ENCODE results near the gene CAMTA1.

The CAMTA1 gene

DNA sequence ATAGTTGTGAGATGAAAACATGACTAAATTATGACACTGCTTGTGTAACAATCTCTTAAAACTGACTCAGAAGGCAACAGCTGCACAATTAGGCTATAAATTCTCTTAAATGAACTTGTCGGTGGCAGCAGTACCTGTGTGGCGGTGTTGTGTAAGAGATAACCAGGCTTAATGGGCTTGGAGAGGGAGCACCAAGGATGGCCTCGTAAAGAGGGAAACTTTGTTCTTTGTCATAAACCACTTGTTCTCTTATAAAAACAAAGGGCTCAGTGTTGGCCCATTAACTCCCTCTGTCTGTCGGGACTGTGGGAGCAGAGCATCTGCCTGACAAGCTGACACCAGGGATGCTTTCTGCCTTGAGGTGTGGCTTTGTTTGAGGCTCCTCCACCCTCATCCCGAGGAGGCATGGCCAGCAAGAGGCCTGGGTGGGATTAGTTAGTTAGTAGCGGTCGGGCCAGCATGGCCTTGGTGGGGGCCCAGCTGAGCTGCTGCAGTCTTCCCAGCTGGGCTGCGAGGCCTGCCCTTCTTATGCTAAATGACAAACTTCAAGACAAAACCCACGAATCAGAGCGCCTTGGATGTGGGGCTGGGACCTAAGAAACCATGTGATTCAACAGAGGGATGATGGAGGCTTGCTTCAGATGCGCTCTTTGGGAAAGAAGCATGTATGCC lies 171.4 kb downstream of the CAMTA1 start:
- H3K27ac ChIP-seq (ENCODE audit: low read length), result no peak overlapping the region
- H3K9me3 ChIP-seq (ENCODE audit: control insufficient read depth in 1 of 2, low read length in 2 of 2), result no peaks in the 10 kb centered on the region
- no peak overlapping the region for H3K4me3 ChIP-seq (ENCODE audit: low read depth in 1 of 2, low read length in 2 of 2)
- H3K4me1 ChIP-seq (ENCODE audit: control insufficient read depth in 1 of 2, insufficient read depth in 2 of 2, low read length in 2 of 2), result peaks cover 0 to 9% of the 10 kb centered on the region in 2 donors
- no peaks in the 10 kb centered on the region for H3K36me3 ChIP-seq (ENCODE audit: control insufficient read depth in 1 of 2, insufficient read depth in 2 of 2, low read length in 2 of 2)
- H3K27me3 ChIP-seq (ENCODE audit: low read depth, low read length), result no peaks in the 10 kb centered on the region

DNA sequence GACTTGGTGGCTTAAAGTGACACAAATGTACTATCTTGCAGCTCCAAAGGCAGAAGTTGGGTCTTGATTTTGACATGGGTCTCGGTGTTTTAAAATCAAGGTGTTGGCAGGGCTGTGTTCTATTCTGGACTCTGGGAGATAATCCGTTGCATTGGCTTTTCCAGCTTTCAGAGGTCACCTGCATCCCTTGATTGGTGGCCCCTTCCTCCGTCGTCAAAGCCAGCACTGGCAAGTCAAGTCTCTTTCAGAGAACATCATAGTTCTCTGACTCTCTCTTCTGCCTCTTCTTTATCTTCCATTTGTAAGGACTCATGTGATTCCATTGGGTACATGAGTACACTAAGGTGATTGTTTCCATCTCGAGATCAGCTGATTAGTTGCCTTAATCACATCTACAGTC lies 172.1 kb downstream of the CAMTA1 start:
- H3K36me3 ChIP-seq (ENCODE audit: control insufficient read depth in 1 of 2, insufficient read depth in 2 of 2, low read length in 2 of 2), result no peaks in the 10 kb centered on the region
- H3K9me3 ChIP-seq (ENCODE audit: control insufficient read depth in 1 of 2, low read length in 2 of 2), result no peaks in the 10 kb centered on the region
- H3K4me1 ChIP-seq (ENCODE audit: control insufficient read depth in 1 of 2, insufficient read depth in 2 of 2, low read length in 2 of 2), result peaks cover 0 to 9% of the 10 kb centered on the region in 2 donors
- H3K27me3 ChIP-seq (ENCODE audit: low read depth, low read length), result no peaks in the 10 kb centered on the region
- H3K4me3 ChIP-seq (ENCODE audit: low read depth in 1 of 2, low read length in 2 of 2), result no peak overlapping the region
- no peak overlapping the region for H3K27ac ChIP-seq (ENCODE audit: low read length)

DNA sequence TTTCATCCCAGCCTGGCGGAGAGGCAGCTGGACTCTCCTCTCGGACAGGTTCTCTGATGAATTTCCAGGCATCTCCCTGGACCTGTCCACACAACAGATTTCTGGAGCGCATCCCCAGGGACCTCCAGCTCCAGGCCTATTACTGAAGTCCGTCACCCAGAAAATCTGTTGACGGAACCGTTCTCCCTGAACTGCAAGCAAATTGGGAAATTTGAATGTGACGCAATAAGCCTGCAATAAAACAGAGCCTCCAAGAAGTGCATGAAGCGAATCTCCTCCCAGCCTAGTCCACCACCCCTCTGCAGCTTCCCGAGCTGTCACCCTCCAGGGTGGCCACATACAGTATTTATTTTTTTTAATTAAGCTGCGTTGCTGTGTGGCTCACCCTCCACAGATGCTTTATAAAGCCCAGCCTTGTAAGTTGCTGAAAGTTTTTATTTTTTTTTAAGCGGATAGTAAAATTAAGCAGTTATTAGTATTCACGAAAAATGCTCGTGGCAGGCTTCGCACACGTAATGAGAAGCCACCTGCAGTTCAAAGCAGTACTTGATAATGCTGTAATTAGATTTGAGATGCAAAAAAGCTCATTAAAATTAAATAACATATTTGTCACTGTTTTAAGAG lies 173.3 kb downstream of the CAMTA1 start:
- no peak overlapping the region for H3K4me3 ChIP-seq (ENCODE audit: low read depth in 1 of 2, low read length in 2 of 2)
- H3K4me1 ChIP-seq (ENCODE audit: control insufficient read depth in 1 of 2, insufficient read depth in 2 of 2, low read length in 2 of 2), result peaks cover 0 to 18% of the 10 kb centered on the region in 2 donors
- no peaks in the 10 kb centered on the region for H3K9me3 ChIP-seq (ENCODE audit: control insufficient read depth in 1 of 2, low read length in 2 of 2)
- no peak overlapping the region for H3K27ac ChIP-seq (ENCODE audit: low read length)
- H3K36me3 ChIP-seq (ENCODE audit: control insufficient read depth in 1 of 2, insufficient read depth in 2 of 2, low read length in 2 of 2), result no peaks in the 10 kb centered on the region
- no peaks in the 10 kb centered on the region for H3K27me3 ChIP-seq (ENCODE audit: low read depth, low read length)

GRCh38 chr1:6959491-6959890 lies 174.2 kb downstream of the CAMTA1 start:
- no peaks in the 10 kb centered on the region for H3K9me3 ChIP-seq (ENCODE audit: control insufficient read depth in 1 of 2, low read length in 2 of 2)
- H3K4me1 ChIP-seq (ENCODE audit: control insufficient read depth in 1 of 2, insufficient read depth in 2 of 2, low read length in 2 of 2), result peaks cover 0 to 22% of the 10 kb centered on the region in 2 donors
- no peaks in the 10 kb centered on the region for H3K36me3 ChIP-seq (ENCODE audit: control insufficient read depth in 1 of 2, insufficient read depth in 2 of 2, low read length in 2 of 2)
- H3K4me3 ChIP-seq (ENCODE audit: low read depth in 1 of 2, low read length in 2 of 2), result no peak overlapping the region
- no peaks in the 10 kb centered on the region for H3K27me3 ChIP-seq (ENCODE audit: low read depth, low read length)
- no peak overlapping the region for H3K27ac ChIP-seq (ENCODE audit: low read length)

DNA sequence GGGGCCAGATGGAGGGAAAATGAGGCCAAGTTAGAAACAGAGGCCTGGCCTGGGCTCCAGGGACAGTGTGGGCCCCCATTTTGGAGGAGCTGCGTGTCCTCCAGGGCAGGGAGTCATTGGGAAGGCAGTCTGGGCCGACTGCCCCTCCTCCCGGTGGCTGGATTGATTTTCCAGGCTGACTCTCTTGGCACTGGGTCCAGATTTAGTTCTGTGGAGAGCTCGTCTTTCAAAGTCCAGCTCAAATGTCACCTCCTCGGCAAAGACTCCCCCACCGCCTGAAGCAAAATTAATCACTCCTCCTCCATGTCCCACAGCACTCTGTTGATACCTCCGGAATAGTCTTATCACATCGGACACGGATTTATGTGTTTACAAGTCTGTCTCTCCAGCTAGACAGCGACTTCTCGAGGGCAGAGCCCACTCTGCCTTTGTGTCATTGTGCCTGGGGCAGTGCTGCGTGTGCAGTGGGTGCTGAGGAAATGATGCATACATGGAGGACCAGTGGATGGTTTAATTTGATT lies 175.1 kb downstream of the CAMTA1 start:
- Histone ChIP-seq H3K4me1 (ENCODE audit: control insufficient read depth in 1 of 2, insufficient read depth in 2 of 2, low read length in 2 of 2) (peaks cover 0 to 22% of the 10 kb centered on the region in 2 donors), H3K4me3 (ENCODE audit: low read depth in 1 of 2, low read length in 2 of 2) (no peak overlapping the region), H3K9me3 (ENCODE audit: control insufficient read depth in 1 of 2, low read length in 2 of 2) (no peaks in the 10 kb centered on the region), H3K36me3 (ENCODE audit: control insufficient read depth in 1 of 2, insufficient read depth in 2 of 2, low read length in 2 of 2) (no peaks in the 10 kb centered on the region), H3K27ac (ENCODE audit: low read length) (no peak overlapping the region), H3K27me3 (ENCODE audit: low read depth, low read length) (no peaks in the 10 kb centered on the region)

GRCh38 chr1:6960860-6961259 lies 175.6 kb downstream of the CAMTA1 start:
- Histone ChIP-seq H3K4me3 (ENCODE audit: low read depth in 1 of 2, low read length in 2 of 2) (no peak overlapping the region), H3K36me3 (ENCODE audit: control insufficient read depth in 1 of 2, insufficient read depth in 2 of 2, low read length in 2 of 2) (no peaks in the 10 kb centered on the region), H3K27me3 (ENCODE audit: low read depth, low read length) (no peaks in the 10 kb centered on the region), H3K9me3 (ENCODE audit: control insufficient read depth in 1 of 2, low read length in 2 of 2) (no peaks in the 10 kb centered on the region), H3K27ac (ENCODE audit: low read length) (no peak overlapping the region), H3K4me1 (ENCODE audit: control insufficient read depth in 1 of 2, insufficient read depth in 2 of 2, low read length in 2 of 2) (peaks cover 0 to 22% of the 10 kb centered on the region in 2 donors)

GRCh38 chr1:6961289-6961688 lies 176.0 kb downstream of the CAMTA1 start:
- Histone ChIP-seq H3K9me3 (ENCODE audit: control insufficient read depth in 1 of 2, low read length in 2 of 2) (no peaks in the 10 kb centered on the region), H3K4me3 (ENCODE audit: low read depth in 1 of 2, low read length in 2 of 2) (no peak overlapping the region), H3K4me1 (ENCODE audit: control insufficient read depth in 1 of 2, insufficient read depth in 2 of 2, low read length in 2 of 2) (peaks cover 0 to 22% of the 10 kb centered on the region in 2 donors), H3K27me3 (ENCODE audit: low read depth, low read length) (no peaks in the 10 kb centered on the region), H3K27ac (ENCODE audit: low read length) (no peak overlapping the region), H3K36me3 (ENCODE audit: control insufficient read depth in 1 of 2, insufficient read depth in 2 of 2, low read length in 2 of 2) (no peaks in the 10 kb centered on the region)

GRCh38 chr1:6961905-6962477 lies 176.7 kb downstream of the CAMTA1 start:
- Histone ChIP-seq H3K36me3 (ENCODE audit: control insufficient read depth in 1 of 2, insufficient read depth in 2 of 2, low read length in 2 of 2) (no peaks in the 10 kb centered on the region), H3K27ac (ENCODE audit: low read length) (no peak overlapping the region), H3K9me3 (ENCODE audit: control insufficient read depth in 1 of 2, low read length in 2 of 2) (no peaks in the 10 kb centered on the region), H3K4me1 (ENCODE audit: control insufficient read depth in 1 of 2, insufficient read depth in 2 of 2, low read length in 2 of 2) (peaks cover 0 to 22% of the 10 kb centered on the region in 2 donors), H3K27me3 (ENCODE audit: low read depth, low read length) (no peaks in the 10 kb centered on the region), H3K4me3 (ENCODE audit: low read depth in 1 of 2, low read length in 2 of 2) (no peak overlapping the region)

DNA sequence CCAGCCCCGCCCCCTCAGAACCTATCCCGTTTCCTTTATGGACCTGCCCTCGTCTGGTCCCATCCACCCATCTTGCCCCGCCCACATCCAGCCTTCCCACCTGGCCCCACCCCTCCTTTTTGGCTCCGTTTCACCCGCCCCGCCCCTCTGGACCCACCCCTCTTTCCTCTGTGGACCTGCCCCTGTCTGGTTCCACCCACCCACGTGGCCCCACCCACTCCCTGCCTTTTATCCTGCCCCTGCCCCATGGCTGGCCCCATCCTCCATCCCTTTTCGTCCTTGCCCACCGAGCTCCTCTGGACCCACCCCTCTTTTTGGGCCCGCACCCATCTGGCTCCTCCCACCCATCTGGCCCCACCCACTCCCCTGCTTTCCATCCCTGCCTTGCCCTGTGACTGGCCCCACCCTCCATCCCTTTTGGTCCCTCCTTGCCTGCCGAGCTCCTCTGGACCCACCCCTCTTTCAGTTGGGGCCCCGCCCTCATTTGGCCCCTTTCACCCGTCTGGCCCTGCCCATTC lies 177.3 kb downstream of the CAMTA1 start:
- H3K27ac ChIP-seq (ENCODE audit: low read length), result no peak overlapping the region
- no peak overlapping the region for H3K4me3 ChIP-seq (ENCODE audit: low read depth in 1 of 2, low read length in 2 of 2)
- peaks cover 0 to 22% of the 10 kb centered on the region in 2 donors for H3K4me1 ChIP-seq (ENCODE audit: control insufficient read depth in 1 of 2, insufficient read depth in 2 of 2, low read length in 2 of 2)
- H3K27me3 ChIP-seq (ENCODE audit: low read depth, low read length), result no peaks in the 10 kb centered on the region
- H3K36me3 ChIP-seq (ENCODE audit: control insufficient read depth in 1 of 2, insufficient read depth in 2 of 2, low read length in 2 of 2), result no peaks in the 10 kb centered on the region
- no peaks in the 10 kb centered on the region for H3K9me3 ChIP-seq (ENCODE audit: control insufficient read depth in 1 of 2, low read length in 2 of 2)

GRCh38 chr1:6962996-6963911 lies 178.0 kb downstream of the CAMTA1 start:
- Histone ChIP-seq H3K9me3 (ENCODE audit: control insufficient read depth in 1 of 2, low read length in 2 of 2) (no peaks in the 10 kb centered on the region), H3K27me3 (ENCODE audit: low read depth, low read length) (no peaks in the 10 kb centered on the region), H3K27ac (ENCODE audit: low read length) (no peak overlapping the region), H3K4me1 (ENCODE audit: control insufficient read depth in 1 of 2, insufficient read depth in 2 of 2, low read length in 2 of 2) (peaks cover 0 to 22% of the 10 kb centered on the region in 2 donors), H3K36me3 (ENCODE audit: control insufficient read depth in 1 of 2, insufficient read depth in 2 of 2, low read length in 2 of 2) (no peaks in the 10 kb centered on the region), H3K4me3 (ENCODE audit: low read depth in 1 of 2, low read length in 2 of 2) (peak overlapping the region in 1 of 2 donors; percentile 47)

DNA sequence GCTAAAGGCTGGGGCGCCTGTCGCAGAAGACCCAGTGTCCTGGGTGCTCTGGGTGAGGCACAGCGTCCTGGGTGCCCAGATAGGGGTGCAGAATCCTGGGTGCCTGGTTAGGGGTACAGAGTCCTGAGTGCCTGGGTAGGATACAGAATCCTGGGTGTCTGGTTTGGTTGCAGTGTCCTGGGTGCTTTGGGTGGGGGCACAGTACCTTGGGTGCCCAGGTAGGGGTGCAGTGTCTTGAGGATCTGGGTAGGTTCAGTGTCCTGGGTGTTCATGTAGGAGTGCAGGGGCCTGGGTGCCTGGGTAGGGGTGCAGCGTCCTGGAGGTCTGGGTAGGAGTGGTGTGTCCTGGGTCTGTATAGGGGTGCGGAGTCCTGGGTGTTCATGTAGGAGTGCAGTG lies 178.7 kb downstream of the CAMTA1 start:
- Histone ChIP-seq H3K36me3 (ENCODE audit: control insufficient read depth in 1 of 2, insufficient read depth in 2 of 2, low read length in 2 of 2) (no peaks in the 10 kb centered on the region), H3K4me1 (ENCODE audit: control insufficient read depth in 1 of 2, insufficient read depth in 2 of 2, low read length in 2 of 2) (peaks cover 0 to 22% of the 10 kb centered on the region in 2 donors), H3K27me3 (ENCODE audit: low read depth, low read length) (no peaks in the 10 kb centered on the region), H3K9me3 (ENCODE audit: control insufficient read depth in 1 of 2, low read length in 2 of 2) (no peaks in the 10 kb centered on the region), H3K4me3 (ENCODE audit: low read depth in 1 of 2, low read length in 2 of 2) (no peak overlapping the region), H3K27ac (ENCODE audit: low read length) (no peak overlapping the region)

Measured in muscle layer of duodenum (tissue), 2 donors.